ENCODE results near the gene PAX5.

Gene PAX5

DNA sequence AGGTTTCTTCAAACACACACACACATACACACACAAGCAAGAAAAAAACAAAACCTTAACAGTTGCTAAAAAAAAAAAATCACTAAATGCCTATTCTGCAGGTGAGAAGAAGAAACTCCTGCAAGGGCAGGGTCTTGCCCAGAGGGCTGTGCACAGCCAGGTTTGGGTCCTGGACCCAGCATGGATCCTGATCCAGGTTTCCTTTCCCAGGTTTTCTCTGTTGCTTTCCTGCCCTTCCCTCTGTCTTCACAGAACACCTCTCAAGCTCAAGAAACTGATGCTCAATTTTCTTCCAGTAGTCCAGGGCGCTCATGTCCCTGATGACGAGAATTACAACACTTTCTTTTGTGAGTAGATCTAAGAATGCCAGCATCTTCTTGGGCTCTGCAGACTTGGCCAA lies 136.6 kb downstream of the PAX5 start:
- Histone ChIP-seq H3K9me3 (ENCODE audit: control insufficient read depth, insufficient read depth, low read depth, low read length) (no peaks in the 10 kb centered on the region), H3K27ac (ENCODE audit: low read depth, low read length) (no peak overlapping the region), H3K27me3 (ENCODE audit: control insufficient read depth, insufficient read depth, low read length) (no peaks in the 10 kb centered on the region; the same call in 1 of the 2 replicates), H3K9ac (ENCODE audit: low read length) (no peak overlapping the region), H3K4me1 (ENCODE audit: control insufficient read depth, insufficient read depth, low read length) (peaks cover 4% of the 10 kb centered on the region; the same call in 1 of the 2 replicates), H3K4me3 (ENCODE audit: low read depth, low read length) (no peak overlapping the region), H3K36me3 (ENCODE audit: control insufficient read depth, insufficient read depth, low read length) (no peaks in the 10 kb centered on the region)

DNA sequence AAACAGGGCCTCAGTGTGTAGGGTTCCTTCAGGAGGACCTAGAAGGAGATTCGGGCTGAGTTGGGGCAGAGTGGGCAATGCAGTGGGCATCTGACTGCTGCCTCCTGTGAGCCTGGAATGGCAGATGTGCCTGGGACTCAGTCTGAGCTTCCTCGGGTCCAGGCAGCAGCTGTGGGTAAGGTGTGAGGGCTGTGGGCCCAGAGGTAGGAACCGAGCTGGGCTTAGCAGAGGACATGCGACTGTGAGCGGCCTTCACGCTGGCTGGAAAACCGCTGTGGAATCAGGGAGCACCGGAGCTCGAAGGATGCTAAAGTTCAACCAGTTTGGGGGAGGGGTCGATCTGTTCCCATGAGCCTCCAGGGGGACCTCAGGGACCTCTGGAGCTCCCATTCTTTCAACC lies 137.0 kb downstream of the PAX5 start:
- no peaks in the 10 kb centered on the region; the same call in 1 of the 2 replicates for H3K27me3 ChIP-seq (ENCODE audit: control insufficient read depth, insufficient read depth, low read length)
- peaks cover 9% of the 10 kb centered on the region for H3K4me1 ChIP-seq (ENCODE audit: control insufficient read depth, insufficient read depth, low read length)
- H3K36me3 ChIP-seq (ENCODE audit: control insufficient read depth, insufficient read depth, low read length), result no peaks in the 10 kb centered on the region
- H3K27ac ChIP-seq (ENCODE audit: low read depth, low read length), result no peak overlapping the region
- no peaks in the 10 kb centered on the region for H3K9me3 ChIP-seq (ENCODE audit: control insufficient read depth, insufficient read depth, low read depth, low read length)
- no peak overlapping the region for H3K9ac ChIP-seq (ENCODE audit: low read length)
- H3K4me3 ChIP-seq (ENCODE audit: low read depth, low read length), result no peak overlapping the region

DNA sequence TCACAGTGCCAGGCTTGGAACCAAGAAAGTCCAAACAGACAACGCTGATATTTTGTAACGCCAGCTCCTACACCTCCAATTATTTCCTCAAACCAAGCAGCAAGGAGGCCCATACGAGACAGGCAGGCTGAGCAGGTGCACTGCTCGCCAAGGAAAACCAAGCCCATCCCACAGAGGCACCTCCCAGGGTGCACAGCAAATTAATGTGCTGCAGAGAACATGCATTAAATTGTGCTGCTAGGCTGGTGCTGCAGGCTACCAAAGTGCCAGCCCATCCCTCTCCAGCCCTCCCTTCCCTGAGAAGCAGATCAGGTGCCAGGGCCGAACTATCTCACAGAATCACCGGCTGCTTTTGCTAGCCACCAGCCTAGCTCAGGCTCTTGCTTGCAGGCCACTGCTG lies 137.8 kb downstream of the PAX5 start:
- Histone ChIP-seq H3K4me3 (ENCODE audit: low read depth, low read length) (no peak overlapping the region), H3K36me3 (ENCODE audit: control insufficient read depth, insufficient read depth, low read length) (no peaks in the 10 kb centered on the region), H3K9me3 (ENCODE audit: control insufficient read depth, insufficient read depth, low read depth, low read length) (no peaks in the 10 kb centered on the region), H3K27ac (ENCODE audit: low read depth, low read length) (no peak overlapping the region), H3K9ac (ENCODE audit: low read length) (no peak overlapping the region), H3K27me3 (ENCODE audit: control insufficient read depth, insufficient read depth, low read length) (no peaks in the 10 kb centered on the region; the same call in 1 of the 2 replicates), H3K4me1 (ENCODE audit: control insufficient read depth, insufficient read depth, low read length) (peaks cover 16% of the 10 kb centered on the region)

DNA sequence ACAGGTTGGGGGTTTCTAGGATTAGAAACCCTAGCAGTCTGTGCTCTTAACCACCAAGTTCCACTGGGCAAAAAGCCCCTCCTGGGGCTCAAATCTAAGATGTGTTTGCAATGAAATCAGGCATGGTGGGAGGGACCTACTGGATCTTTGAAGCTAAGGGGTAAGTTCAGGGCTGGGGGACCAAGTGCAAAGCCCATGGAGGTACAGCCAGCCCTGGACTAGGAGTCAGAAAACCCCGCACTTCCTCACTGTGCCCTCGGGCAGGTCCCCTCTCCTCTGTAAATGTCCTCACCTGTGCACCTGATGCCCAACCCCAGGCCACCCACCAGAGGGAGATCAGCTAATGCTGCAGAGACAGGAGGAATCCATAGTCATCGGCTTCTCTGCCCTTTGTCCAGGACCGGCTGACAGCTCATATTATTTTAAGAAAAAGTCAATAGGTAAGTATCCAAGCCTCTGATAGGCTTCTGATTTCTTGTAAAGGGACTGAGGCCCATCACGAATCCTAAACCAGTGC lies 138.3 kb downstream of the PAX5 start:
- Histone ChIP-seq H3K27ac (ENCODE audit: low read depth, low read length) (no peak overlapping the region), H3K4me1 (ENCODE audit: control insufficient read depth, insufficient read depth, low read length) (peaks cover 19% of the 10 kb centered on the region), H3K36me3 (ENCODE audit: control insufficient read depth, insufficient read depth, low read length) (no peaks in the 10 kb centered on the region), H3K9ac (ENCODE audit: low read length) (no peak overlapping the region), H3K9me3 (ENCODE audit: control insufficient read depth, insufficient read depth, low read depth, low read length) (no peaks in the 10 kb centered on the region), H3K27me3 (ENCODE audit: control insufficient read depth, insufficient read depth, low read length) (no peaks in the 10 kb centered on the region; the same call in 1 of the 2 replicates), H3K4me3 (ENCODE audit: low read depth, low read length) (no peak overlapping the region)

DNA sequence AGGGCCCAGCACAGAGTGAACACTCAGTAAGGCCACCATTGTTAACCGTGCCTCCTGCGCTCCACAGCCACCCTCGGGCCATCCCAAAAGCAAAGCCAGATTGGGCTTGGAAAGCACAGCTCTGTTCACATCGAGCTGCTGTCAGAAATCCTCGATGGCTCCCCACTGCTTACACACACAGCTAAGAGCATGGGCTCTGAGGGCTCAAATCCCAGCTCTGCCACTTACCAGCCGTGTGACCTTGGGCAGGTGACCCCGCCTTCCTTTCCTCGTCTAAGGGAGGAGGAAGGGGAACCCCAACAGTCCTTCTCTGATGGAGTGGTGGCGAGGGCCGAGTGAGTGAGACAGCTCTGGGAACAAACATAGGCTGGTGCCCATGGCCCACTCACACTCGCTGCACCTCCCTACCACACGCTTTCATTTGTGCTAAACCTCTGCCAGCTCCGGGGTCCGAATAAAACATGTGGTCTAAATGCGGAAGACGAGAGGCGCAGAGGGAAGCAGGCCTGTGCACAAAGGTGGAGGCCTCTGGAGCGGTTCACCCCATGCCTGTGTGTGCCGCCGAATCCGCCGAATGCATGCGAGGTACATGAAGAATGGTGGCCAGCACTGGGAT lies 139.3 kb downstream of the PAX5 start:
- Histone ChIP-seq H3K36me3 (ENCODE audit: control insufficient read depth, insufficient read depth, low read length) (no peaks in the 10 kb centered on the region), H3K4me3 (ENCODE audit: low read depth, low read length) (no peak overlapping the region), H3K9ac (ENCODE audit: low read length) (no peak overlapping the region), H3K27ac (ENCODE audit: low read depth, low read length) (no peak overlapping the region), H3K4me1 (ENCODE audit: control insufficient read depth, insufficient read depth, low read length) (peaks cover 19% of the 10 kb centered on the region), H3K27me3 (ENCODE audit: control insufficient read depth, insufficient read depth, low read length) (no peaks in the 10 kb centered on the region; the same call in 1 of the 2 replicates), H3K9me3 (ENCODE audit: control insufficient read depth, insufficient read depth, low read depth, low read length) (no peaks in the 10 kb centered on the region)

DNA sequence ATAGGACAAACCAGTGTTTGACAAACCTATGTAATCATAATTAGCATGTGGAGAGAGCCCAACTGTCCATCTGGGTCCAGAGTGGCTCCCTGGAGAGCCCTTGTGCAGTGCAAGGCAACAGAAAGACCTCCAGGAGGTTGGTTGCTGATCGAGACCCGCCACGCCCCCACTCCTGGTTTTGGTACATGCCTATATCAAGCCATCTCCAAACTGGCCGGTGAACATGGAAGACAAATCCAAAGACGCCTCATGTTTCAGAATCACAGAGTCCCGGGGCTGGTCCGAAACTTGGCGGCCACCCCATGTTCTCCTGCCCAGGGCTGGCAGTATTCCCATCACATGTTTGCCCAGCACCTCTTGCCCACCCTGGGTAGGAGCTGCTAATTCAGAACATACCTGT lies 140.2 kb downstream of the PAX5 start:
- Histone ChIP-seq H3K36me3 (ENCODE audit: control insufficient read depth, insufficient read depth, low read length) (no peaks in the 10 kb centered on the region), H3K4me1 (ENCODE audit: control insufficient read depth, insufficient read depth, low read length) (peaks cover 19% of the 10 kb centered on the region), H3K27ac (ENCODE audit: low read depth, low read length) (no peak overlapping the region), H3K9me3 (ENCODE audit: control insufficient read depth, insufficient read depth, low read depth, low read length) (no peaks in the 10 kb centered on the region), H3K4me3 (ENCODE audit: low read depth, low read length) (no peak overlapping the region), H3K9ac (ENCODE audit: low read length) (no peak overlapping the region), H3K27me3 (ENCODE audit: control insufficient read depth, insufficient read depth, low read length) (no peaks in the 10 kb centered on the region; the same call in 1 of the 2 replicates)

DNA sequence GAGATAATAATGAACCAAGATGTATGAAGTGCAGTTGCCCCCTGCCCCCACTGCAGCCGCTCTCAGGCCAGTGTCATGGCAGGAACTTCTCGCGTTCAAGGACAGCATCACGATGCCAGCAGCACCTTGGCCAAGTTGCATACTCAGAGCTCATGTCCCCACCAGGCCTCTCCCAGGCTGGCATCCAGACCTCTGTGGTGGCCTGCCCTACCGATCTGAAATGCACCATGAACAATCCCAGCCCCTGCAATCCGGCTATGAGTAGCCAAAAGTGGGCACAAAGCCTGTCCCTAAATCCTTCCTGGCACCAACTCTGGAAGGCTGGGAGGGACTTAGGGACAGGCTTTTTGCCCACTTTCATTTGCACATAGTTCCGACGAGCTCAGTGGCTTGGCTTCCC lies 140.9 kb downstream of the PAX5 start:
- peaks cover 19% of the 10 kb centered on the region for H3K4me1 ChIP-seq (ENCODE audit: control insufficient read depth, insufficient read depth, low read length)
- no peaks in the 10 kb centered on the region; the same call in 1 of the 2 replicates for H3K27me3 ChIP-seq (ENCODE audit: control insufficient read depth, insufficient read depth, low read length)
- no peak overlapping the region for H3K4me3 ChIP-seq (ENCODE audit: low read depth, low read length)
- no peaks in the 10 kb centered on the region for H3K9me3 ChIP-seq (ENCODE audit: control insufficient read depth, insufficient read depth, low read depth, low read length)
- no peaks in the 10 kb centered on the region for H3K36me3 ChIP-seq (ENCODE audit: control insufficient read depth, insufficient read depth, low read length)
- H3K27ac ChIP-seq (ENCODE audit: low read depth, low read length), result no peak overlapping the region
- no peak overlapping the region for H3K9ac ChIP-seq (ENCODE audit: low read length)

DNA sequence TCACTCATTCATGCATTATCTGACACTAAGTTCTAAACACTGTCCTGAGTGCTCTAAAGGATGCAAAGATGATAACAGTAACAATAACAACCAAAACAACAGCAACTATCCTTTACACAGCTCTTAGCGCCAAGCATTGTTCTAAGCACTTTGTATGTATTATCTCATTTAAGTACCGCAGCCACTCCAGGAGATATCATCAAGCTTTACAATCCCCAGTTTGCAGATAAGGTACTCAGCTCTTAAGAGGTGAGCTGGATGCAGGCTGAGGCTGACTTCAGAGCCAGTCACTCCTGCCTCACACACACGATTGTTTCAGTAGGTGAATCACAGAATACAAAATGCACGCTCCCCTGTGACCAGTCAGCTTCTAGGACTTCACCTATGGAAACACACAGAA lies 141.8 kb downstream of the PAX5 start:
- H3K4me1 ChIP-seq (ENCODE audit: control insufficient read depth, insufficient read depth, low read length), result peaks cover 16% of the 10 kb centered on the region; the same call in 1 of the 2 replicates
- no peak overlapping the region for H3K9ac ChIP-seq (ENCODE audit: low read length)
- H3K36me3 ChIP-seq (ENCODE audit: control insufficient read depth, insufficient read depth, low read length), result no peaks in the 10 kb centered on the region
- no peak overlapping the region for H3K4me3 ChIP-seq (ENCODE audit: low read depth, low read length)
- no peaks in the 10 kb centered on the region; the same call in 1 of the 2 replicates for H3K27me3 ChIP-seq (ENCODE audit: control insufficient read depth, insufficient read depth, low read length)
- no peaks in the 10 kb centered on the region for H3K9me3 ChIP-seq (ENCODE audit: control insufficient read depth, insufficient read depth, low read depth, low read length)
- H3K27ac ChIP-seq (ENCODE audit: low read depth, low read length), result no peak overlapping the region

DNA sequence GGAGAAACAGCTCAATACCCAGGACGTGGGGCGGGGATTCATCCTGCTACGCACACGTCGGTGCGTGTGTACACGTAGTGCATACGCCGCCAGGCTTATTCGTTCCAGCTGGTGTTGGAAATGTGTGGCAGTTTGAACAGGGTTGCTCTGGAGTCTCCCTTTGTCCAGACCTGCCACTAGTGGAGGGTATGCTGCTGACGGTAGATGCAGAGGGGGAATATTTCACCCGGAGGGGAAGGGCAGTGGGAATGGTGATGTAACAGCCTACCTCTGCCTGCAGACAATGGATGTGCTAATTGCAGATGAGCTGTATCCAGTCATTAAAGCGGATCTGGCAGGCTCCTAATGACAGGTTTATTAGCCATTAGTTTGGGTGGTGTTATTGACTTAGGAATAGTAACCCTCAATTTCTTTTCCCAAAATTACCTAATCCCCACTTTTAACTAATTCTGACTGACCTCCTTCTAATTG lies 142.7 kb downstream of the PAX5 start:
- Histone ChIP-seq H3K9ac (ENCODE audit: low read length) (no peak overlapping the region), H3K27ac (ENCODE audit: low read depth, low read length) (no peak overlapping the region), H3K9me3 (ENCODE audit: control insufficient read depth, insufficient read depth, low read depth, low read length) (no peaks in the 10 kb centered on the region), H3K4me3 (ENCODE audit: low read depth, low read length) (no peak overlapping the region), H3K36me3 (ENCODE audit: control insufficient read depth, insufficient read depth, low read length) (no peaks in the 10 kb centered on the region), H3K27me3 (ENCODE audit: control insufficient read depth, insufficient read depth, low read length) (no peaks in the 10 kb centered on the region; the same call in 1 of the 2 replicates), H3K4me1 (ENCODE audit: control insufficient read depth, insufficient read depth, low read length) (peaks cover 16% of the 10 kb centered on the region; the same call in 1 of the 2 replicates)

DNA sequence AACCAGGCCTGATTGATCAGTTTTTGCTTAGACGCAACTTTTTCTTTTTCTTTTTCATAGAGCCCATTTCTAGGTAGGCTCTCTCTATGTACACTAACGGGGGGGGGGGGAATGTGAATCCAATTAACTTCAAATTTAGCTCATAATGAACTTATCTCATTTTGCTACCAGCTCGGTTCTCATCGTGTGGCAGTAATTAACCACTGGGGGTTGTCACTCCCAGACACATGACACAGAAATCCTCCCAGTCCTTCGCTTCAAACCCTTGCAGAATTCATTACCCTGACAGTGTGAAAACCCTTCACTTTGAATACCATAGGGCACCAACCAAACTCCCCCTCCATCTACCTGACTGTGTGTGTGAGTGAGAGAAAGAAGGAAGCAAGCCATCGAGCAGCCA lies 144.2 kb downstream of the PAX5 start:
- no peak overlapping the region for H3K9ac ChIP-seq (ENCODE audit: low read length)
- no peaks in the 10 kb centered on the region; the same call in 1 of the 2 replicates for H3K27me3 ChIP-seq (ENCODE audit: control insufficient read depth, insufficient read depth, low read length)
- H3K4me1 ChIP-seq (ENCODE audit: control insufficient read depth, insufficient read depth, low read length), result peaks cover 16% of the 10 kb centered on the region; the same call in 1 of the 2 replicates
- H3K27ac ChIP-seq (ENCODE audit: low read depth, low read length), result no peak overlapping the region
- no peaks in the 10 kb centered on the region for H3K36me3 ChIP-seq (ENCODE audit: control insufficient read depth, insufficient read depth, low read length)
- no peak overlapping the region for H3K4me3 ChIP-seq (ENCODE audit: low read depth, low read length)
- H3K9me3 ChIP-seq (ENCODE audit: control insufficient read depth, insufficient read depth, low read depth, low read length), result no peaks in the 10 kb centered on the region

DNA sequence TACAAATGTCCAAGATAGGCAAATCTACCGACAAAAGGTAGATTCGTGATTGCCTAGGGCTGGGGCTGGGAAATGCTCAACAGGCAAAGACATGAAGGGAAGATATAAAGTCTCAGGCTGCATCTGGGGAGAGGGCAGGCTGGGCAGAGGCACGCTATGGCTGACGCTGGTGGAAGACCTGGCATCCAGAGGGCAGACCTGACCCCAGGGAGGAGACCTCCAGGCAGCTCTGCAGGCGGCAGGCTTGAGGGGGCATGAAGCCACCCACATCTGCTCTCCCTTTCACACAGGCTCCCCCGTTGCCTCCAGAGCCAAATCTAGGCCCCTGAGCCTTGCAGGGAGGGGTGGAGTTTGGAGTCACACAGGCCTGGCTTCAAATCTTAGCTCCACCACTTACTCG lies 145.5 kb downstream of the PAX5 start:
- H3K9ac ChIP-seq (ENCODE audit: low read length), result no peak overlapping the region

More for the DNA sequence above, 145.5 kb downstream of the PAX5 start:
- H3K27ac ChIP-seq (ENCODE audit: low read depth, low read length), result no peak overlapping the region
- peaks cover 16% of the 10 kb centered on the region; the same call in 1 of the 2 replicates for H3K4me1 ChIP-seq (ENCODE audit: control insufficient read depth, insufficient read depth, low read length)
- H3K9me3 ChIP-seq (ENCODE audit: control insufficient read depth, insufficient read depth, low read depth, low read length), result no peaks in the 10 kb centered on the region
- H3K36me3 ChIP-seq (ENCODE audit: control insufficient read depth, insufficient read depth, low read length), result no peaks in the 10 kb centered on the region
- no peaks in the 10 kb centered on the region; the same call in 1 of the 2 replicates for H3K27me3 ChIP-seq (ENCODE audit: control insufficient read depth, insufficient read depth, low read length)
- no peak overlapping the region for H3K4me3 ChIP-seq (ENCODE audit: low read depth, low read length)
